ENCODE measurements around the gene EDNRB. TPM values are rescaled to one million over a fixed set of nuclear protein-coding genes. Genes with fewer than 3 reads are reported as not detected.

The EDNRB gene
- total RNA-seq, 1 experiment from 2014 or later, result 19.2 TPM

GRCh38 chr13:77919246-77919920, 752 bp upstream of the EDNRB start:
- no peak overlapping the region for H3K4me3 ChIP-seq (ENCODE audit: low read depth, low read length)
- Mint-ChIP-seq H3K9me3 (ENCODE audit: unreplicated experiment) (no peaks in the 10 kb centered on the region), H3K27ac (ENCODE audit: unreplicated experiment) (no peak overlapping the region), H3K36me3 (ENCODE audit: insufficient read depth, unreplicated experiment) (peaks cover 22% of the 10 kb centered on the region), H3K4me1 (ENCODE audit: low read depth, unreplicated experiment) (no peaks in the 10 kb centered on the region), H3K4me3 (ENCODE audit: unreplicated experiment) (no peak overlapping the region), H3K27me3 (ENCODE audit: insufficient read depth, unreplicated experiment) (no peaks in the 10 kb centered on the region)
- intact Hi-C loops (cut with micrococcal nuclease; ENCODE audit: unreplicated experiment), result no loop called here
- ChIA-PET CTCF (no interaction called here), POLR2A (no interaction called here)
- TF ChIP-seq CTCF (IDR thresholded peaks at IDR 0.05; ENCODE audit: insufficient read depth in 1 of 2, low read depth in 1 of 2, low read length in 1 of 2, severe bottlenecking in 1 of 2, unreplicated experiment in 1 of 2), result no peak
- no peak for DNase-seq
- no peaks in the 10 kb centered on the region for H3K36me3 ChIP-seq (ENCODE audit: control insufficient read depth, insufficient read depth, low read length)
- no peaks in the 10 kb centered on the region for H3K4me1 ChIP-seq
- no TSS peak for BruUV-seq (replicated peaks)
- H3K27me3 ChIP-seq (replicated peaks; ENCODE audit: control insufficient read depth, insufficient read depth, low read length), result no peaks in the 10 kb centered on the region
- H3K9me3 ChIP-seq, result no peaks in the 10 kb centered on the region

- no peaks in the 10 kb centered on the region for H3K4me1 Mint-ChIP-seq (ENCODE audit: low read depth, unreplicated experiment)
- no peaks in the 10 kb centered on the region for H3K9me3 Mint-ChIP-seq (ENCODE audit: unreplicated experiment)
- Histone ChIP-seq H3K36me3 (ENCODE audit: control insufficient read depth, insufficient read depth, low read length) (no peaks in the 10 kb centered on the region), H3K27me3 (replicated peaks; ENCODE audit: control insufficient read depth, insufficient read depth, low read length) (no peaks in the 10 kb centered on the region), H3K4me1 (no peaks in the 10 kb centered on the region), H3K4me3 (ENCODE audit: low read depth, low read length) (no peak overlapping the region), H3K9me3 (no peaks in the 10 kb centered on the region)
- CTCF ChIA-PET, result no interaction called here
- no peak for DNase-seq
- no peaks in the 10 kb centered on the region for H3K27me3 Mint-ChIP-seq (ENCODE audit: insufficient read depth, unreplicated experiment)
- no peak for TF ChIP-seq CTCF (IDR thresholded peaks at IDR 0.05; ENCODE audit: insufficient read depth in 1 of 2, low read depth in 1 of 2, low read length in 1 of 2, severe bottlenecking in 1 of 2, unreplicated experiment in 1 of 2)
- peaks cover 22% of the 10 kb centered on the region for H3K36me3 Mint-ChIP-seq (ENCODE audit: insufficient read depth, unreplicated experiment)
- intact Hi-C loops (cut with micrococcal nuclease; ENCODE audit: unreplicated experiment), result no loop called here
- BruUV-seq (replicated peaks), result no TSS peak
- no peak overlapping the region for H3K27ac Mint-ChIP-seq (ENCODE audit: unreplicated experiment)
- POLR2A ChIA-PET, result no interaction called here
- no peak overlapping the region for H3K4me3 Mint-ChIP-seq (ENCODE audit: unreplicated experiment)
Observed at GRCh38 chr13:77916488-77916887, 2.1 kb downstream of the EDNRB start.

- Mint-ChIP-seq H3K4me1 (ENCODE audit: low read depth, unreplicated experiment) (no peaks in the 10 kb centered on the region), H3K4me3 (ENCODE audit: unreplicated experiment) (no peak overlapping the region), H3K27me3 (ENCODE audit: insufficient read depth, unreplicated experiment) (no peaks in the 10 kb centered on the region), H3K27ac (ENCODE audit: unreplicated experiment) (no peak overlapping the region), H3K36me3 (ENCODE audit: insufficient read depth, unreplicated experiment) (peaks cover 22% of the 10 kb centered on the region), H3K9me3 (ENCODE audit: unreplicated experiment) (no peaks in the 10 kb centered on the region)
- no peak overlapping the region for H3K4me3 ChIP-seq (ENCODE audit: low read depth, low read length)
- no peaks in the 10 kb centered on the region for H3K9me3 ChIP-seq
- CTCF ChIA-PET, result no interaction called here
- H3K4me1 ChIP-seq, result no peaks in the 10 kb centered on the region
- intact Hi-C loops (cut with micrococcal nuclease; ENCODE audit: unreplicated experiment), result no loop called here
- BruUV-seq (replicated peaks), result no TSS peak
- POLR2A ChIA-PET, result no interaction called here
- no peak for DNase-seq
- no peaks in the 10 kb centered on the region for H3K36me3 ChIP-seq (ENCODE audit: control insufficient read depth, insufficient read depth, low read length)
- TF ChIP-seq CTCF (IDR thresholded peaks at IDR 0.05; ENCODE audit: insufficient read depth in 1 of 2, low read depth in 1 of 2, low read length in 1 of 2, severe bottlenecking in 1 of 2, unreplicated experiment in 1 of 2), result no peak
- H3K27me3 ChIP-seq (replicated peaks; ENCODE audit: control insufficient read depth, insufficient read depth, low read length), result no peaks in the 10 kb centered on the region
Observed at GRCh38 chr13:77915686-77916085, 2.9 kb downstream of the EDNRB start.

All from Caco-2 (cell line).